ENCODE results near the gene THEM5.
A peak's percentile ranks its signal among the peaks of the same experiment; 100 is the strongest.
"Not testable (repeated sequence)": the region's sequence is repeated elsewhere in the genome, so short reads cannot be mapped to it uniquely, and the experiment has no call there.

Gene THEM5

DNA sequence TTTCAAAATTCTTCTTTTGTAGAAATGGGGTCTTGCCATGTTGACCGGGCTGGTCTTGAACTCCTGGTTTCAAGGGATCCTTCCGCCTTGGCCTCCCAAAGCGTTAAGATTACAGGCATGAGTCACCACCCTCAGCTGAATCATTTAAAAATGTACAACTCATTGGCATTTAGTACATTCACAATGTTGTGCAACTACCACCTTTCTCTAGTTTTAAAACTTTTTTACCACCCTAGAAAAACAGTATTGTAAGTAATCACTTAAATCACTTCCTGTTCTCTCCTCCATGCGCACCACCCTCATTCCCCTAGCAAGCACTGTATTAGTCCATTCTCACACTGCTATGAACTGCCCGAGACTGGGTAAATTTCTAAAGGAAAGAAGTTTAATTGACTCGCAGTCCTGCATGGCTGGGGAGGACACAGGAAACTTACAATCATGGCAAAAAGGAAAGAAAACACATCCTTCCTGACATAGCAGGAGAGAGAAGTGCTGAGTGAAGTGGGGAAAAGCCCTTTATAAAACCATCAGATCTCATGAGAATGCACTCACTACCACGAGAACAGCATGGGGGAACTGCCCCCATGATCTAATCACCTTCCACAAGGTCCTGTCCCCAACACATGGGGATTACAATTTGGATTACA is 14.4 kb upstream of the THEM5 start:
- DNase-seq (ENCODE audit: low spot score) = peak; percentile 16

DNA sequence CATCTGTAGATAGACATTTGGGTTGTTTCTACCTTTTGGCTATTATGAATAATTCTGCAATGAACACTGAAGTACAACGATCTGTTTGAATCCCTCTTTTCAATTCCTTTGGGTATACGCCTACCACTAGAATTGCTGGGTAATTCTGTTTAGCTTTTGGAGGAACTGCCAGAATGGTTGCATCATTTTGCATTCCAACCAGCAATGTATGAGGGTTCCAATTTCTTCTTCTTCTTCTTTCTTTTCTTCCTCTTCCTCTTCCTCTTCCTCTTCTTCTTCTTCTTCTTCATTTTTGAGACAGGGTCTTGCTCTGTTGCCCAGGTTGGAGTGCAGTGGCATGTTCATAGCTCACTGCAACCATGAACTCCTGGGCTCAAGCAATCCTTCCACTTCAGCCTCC is 13.8 kb upstream of the THEM5 start:
- DNase-seq (ENCODE audit: low spot score) = no peak

GRCh38 chr1:151864411-151864810 is 10.9 kb upstream of the THEM5 start:
- DNase-seq (ENCODE audit: low spot score) = no peak

GRCh38 chr1:151862604-151863003 is 9.1 kb upstream of the THEM5 start:
- no peak for DNase-seq (ENCODE audit: low spot score)

- no peak for DNase-seq (ENCODE audit: low spot score)
These were observed 7.1 kb upstream of the THEM5 start for GRCh38 chr1:151860504-151861187.

- no peak for DNase-seq (ENCODE audit: low spot score)
These were observed 6.4 kb upstream of the THEM5 start for GRCh38 chr1:151859891-151860293.

DNA sequence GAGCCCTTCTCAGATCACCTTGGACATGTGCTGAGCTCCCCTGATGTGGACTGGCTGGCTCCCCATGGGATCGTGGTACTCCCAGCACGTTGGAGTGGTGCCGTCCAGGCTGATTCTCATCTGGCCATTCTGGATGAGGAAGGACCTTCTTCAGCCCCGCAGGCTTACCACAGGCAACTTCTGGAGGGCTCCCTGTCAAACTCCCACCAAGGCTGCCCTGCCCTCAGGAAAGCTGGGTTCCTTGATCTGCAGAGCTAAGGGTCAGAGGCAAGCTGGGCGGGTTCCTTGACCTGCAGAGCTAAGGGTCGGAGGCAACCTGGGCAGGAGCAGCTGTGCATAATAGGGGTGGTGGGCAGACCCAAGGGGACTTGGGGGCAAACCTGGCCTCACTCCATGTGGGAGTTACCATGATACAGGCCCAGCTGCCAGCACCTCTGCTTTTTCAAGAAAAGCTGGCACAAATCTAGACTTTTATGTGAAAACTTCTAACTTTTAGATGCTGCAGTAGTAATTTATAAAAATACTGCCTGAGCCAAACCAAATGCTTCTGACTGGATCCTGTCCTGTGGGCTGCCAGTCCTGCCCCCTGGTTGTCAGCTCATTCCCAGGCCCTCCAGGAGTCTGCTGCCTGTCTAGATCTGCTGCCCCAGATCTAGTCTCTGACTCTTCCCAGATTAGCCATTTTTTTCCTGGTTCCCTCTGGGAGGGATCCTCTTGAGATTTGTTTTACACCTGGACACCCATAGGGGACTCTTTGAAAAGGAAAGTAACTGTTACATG is 5.6 kb upstream of the THEM5 start:
- no peak for DNase-seq (ENCODE audit: low spot score)

GRCh38 chr1:151858030-151858746 is 4.7 kb upstream of the THEM5 start:
- no peak for DNase-seq (ENCODE audit: low spot score)

DNA sequence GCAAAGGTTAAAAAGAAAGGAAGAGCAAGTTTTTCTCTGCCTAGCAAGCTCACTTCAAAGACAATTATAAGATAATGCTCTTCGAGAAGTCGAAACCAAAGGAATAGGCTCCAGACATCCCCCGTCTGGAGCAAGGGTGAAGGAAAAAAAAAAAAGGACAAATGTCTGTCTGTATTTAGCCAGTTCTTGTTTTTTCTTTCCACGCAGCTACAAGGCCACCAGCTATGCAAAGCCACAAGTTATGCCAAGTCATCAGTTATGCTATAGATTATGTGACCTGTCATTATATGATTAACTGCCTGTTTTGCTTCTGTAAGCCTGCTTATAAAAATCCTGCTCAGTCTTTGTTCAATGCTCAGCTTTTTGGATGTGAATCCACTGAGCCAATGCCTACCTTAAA is 2.4 kb upstream of the THEM5 start:
- DNase-seq (ENCODE audit: low spot score) = no peak

DNA sequence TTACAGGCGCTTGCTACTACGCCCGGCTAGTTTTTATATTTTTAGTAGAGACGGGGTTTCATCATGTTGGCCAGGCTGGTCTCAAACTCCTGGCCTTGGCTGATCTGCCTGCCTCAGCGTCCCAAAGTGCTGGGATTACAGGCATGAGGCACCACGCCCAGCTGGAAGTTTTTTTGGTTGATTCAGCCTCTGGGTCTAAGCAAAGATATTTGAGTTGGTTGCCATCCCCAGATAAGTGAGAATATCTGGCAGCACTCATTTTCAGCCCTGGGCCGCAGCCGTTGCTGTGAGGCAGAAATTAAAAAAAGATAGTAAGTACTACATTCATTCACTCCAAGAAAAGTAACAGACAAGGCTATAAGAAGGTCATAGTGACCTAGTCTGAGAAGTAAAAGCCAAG is 2.0 kb upstream of the THEM5 start:
- not testable (repeated sequence) for DNase-seq (ENCODE audit: low spot score)

DNA sequence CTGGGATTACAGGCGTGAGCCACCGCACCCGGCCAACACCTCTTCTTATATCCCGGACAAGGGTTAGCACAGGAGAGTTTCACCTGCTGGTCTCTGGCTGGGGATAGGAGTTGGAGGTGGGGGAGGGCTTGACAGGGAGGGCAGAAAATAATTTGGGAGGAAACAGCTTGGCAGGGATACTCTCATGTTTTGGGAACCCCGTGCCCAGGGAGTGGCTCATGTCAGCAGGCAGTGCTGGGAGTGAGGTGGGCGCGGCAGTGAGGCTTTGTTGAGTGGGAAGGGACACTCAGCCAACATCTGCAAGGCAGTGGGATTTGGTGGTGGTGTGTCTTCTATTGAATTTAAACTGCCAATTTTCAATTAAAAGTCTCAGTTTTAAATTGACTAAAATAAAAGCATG is 1.1 kb upstream of the THEM5 start:
- DNase-seq (ENCODE audit: low spot score) = no peak

GRCh38 chr1:151852733-151853132 is 779 bp downstream of the THEM5 start:
- DNase-seq (ENCODE audit: low spot score) = no peak

DNA sequence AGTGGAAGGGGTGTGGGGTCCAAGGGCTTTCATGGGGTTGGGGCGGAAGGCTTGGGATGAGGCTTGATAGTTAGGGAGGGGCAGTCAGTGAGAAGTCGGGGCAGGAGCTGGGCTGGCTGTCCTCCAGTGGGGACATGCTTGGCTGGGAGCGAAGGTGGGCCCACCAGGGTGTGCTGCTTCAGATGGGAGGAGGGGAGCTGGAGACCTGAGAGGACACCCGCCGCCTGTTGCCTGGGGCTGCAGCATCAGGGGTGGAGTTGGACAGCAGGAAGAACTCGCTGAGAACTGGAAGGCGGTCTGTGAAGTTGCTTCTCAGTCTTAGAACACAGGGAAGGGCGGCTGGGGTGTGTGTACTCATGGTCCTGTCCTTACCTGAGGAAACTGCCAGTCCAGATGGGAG is 1.6 kb downstream of the THEM5 start:
- no peak for DNase-seq (ENCODE audit: low spot score)

GRCh38 chr1:151849871-151850270 is 3.6 kb downstream of the THEM5 start:
- no peak for DNase-seq (ENCODE audit: low spot score)

GRCh38 chr1:151849126-151849525 is 4.4 kb downstream of the THEM5 start:
- no peak for DNase-seq (ENCODE audit: low spot score)

DNA sequence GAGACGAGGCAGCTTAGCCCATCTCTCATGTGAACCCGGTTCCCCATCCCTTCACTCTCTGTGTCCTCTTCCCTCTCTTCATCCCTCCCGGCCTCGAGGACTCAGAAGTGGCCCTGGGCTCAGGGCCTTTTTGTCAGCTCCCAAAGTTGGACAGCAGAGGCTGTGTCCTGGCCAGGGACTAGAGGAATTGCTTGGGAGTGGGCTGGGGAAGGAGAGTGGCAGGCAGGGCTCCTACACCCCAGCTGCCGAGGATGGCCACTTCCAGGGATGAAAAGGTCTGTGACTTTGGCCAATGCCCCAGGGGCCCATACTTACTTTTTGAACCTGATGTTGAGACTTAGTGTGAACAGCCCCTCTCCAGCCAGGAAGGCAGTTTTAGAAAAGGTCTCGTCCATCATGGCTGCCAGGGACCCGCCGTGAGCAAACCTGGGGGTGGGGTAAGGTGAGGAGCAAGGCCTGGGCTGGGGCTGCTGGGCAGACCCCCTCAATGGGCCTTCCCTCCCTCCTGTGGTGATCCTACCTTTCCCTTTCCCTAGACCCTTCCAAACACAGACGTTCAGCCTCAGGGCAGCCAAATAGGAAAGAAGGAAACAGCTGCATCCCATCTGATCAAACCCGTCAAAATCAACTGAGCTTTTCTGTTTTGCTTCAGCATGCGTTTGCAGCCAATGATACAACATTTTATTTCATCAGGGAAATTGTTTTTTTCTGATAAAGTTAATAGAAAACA is 5.5 kb downstream of the THEM5 start:
- DNase-seq (ENCODE audit: low spot score) = no peak

DNA sequence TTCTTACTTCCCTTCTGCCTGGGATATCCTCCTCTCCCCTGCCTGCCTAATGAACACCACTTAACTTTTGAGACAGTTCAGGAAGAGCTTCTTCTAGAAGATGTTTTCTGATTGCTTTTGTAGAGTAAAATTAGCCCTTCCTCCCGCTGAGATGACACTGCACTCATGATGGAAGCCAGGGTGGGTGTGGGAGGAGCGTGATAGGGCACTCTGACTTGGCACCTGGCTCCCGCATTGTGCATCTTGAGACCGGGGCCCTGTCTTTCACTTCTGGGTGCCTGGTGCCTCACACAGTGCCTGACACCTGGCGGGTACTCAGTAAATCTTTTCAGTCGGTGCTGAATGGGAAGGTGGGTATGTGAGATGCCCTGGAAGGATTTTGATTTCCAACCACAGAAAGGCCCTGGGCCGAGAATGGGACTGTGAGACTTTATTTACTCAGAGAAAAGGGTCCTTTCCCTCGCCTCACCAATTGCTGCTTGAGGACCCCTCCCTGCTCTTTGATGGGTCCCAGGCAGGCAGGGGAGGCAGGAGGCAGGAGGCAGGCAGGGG is 6.8 kb downstream of the THEM5 start:
- DNase-seq (ENCODE audit: low spot score) = no peak

- no peak for DNase-seq (ENCODE audit: low spot score)
These were observed 7.4 kb downstream of the THEM5 start for GRCh38 chr1:151846062-151846568.

DNA sequence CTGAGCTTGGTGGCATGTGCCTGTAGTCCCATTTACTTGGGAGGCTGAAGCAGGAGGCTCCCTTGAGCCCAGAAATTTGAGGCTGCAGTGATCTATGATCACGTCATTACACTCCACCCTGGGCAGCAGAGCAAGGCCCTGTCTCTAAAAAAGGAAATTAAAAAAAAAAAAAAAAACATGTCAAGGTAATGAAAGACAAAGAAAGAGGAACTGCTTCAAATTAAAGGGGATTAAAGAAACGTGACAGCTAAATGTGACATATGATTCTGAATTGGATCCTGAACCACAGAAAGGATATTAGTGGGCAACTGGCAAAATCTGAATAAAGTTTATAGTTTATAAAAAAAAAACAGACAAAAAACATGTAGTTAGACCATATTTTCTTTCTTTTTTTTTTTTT is 10.1 kb downstream of the THEM5 start:
- DNase-seq (ENCODE audit: low spot score) = no peak

DNA sequence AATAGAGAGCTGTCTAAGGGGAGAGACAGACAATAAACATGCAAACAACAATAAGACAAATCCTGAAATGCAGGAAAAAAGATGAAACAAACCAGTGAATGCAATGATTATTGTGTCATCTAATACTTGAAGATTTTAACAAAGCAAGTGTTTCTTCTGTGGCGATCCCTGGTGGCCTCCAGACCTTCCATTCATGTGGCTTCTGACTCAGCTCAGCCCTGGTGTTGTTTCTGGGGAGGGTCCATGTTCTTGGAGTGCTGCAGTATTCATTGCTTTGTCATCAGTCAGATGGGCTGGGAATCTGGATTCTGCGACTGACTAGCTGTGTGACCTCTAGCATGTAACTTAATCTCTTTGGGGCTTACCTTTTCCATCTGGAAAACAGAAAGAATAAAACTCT is 12.4 kb downstream of the THEM5 start:
- DNase-seq (ENCODE audit: low spot score) = peak; percentile 12

DNA sequence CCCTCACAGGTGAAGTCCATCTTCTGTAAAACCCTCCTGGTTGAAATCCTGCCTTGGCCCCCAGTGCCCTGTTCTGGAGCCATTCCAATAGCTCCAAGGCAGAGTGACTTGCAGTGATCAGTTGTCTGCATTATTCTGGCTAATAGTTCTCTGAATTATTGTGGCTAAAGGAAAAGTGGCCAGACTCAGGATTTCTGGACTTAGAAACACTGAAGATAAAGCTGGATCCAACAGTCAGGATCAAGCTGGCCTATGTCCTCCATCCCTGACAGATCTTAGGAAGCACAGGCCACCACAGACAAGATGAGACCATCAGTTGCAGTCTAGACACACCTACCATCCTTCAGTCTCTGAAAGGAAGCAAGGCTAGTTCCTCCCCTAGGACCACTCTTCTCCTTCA is 13.1 kb downstream of the THEM5 start:
- no peak for DNase-seq (ENCODE audit: low spot score)
